GM21526 (cell line): ENCODE measurements around the gene MCTP2.
A peak's percentile ranks its signal among the peaks of the same experiment; 100 is the strongest.
"Not testable (repeated sequence)": the region's sequence is repeated elsewhere in the genome, so short reads cannot be mapped to it uniquely, and the experiment has no call there.

ENCODE experiments used
- ATAC-seq: cut with Tn5 transposase; IDR thresholded peaks from one replicate; pipeline ENCODE4 v1.9.1; 2021; ENCODE audit warnings: moderate library complexity; ENCODE audit not compliant: unreplicated experiment, low FRiP score

Gene MCTP2

GRCh38 chr15:94235041-94235440 is 3.7 kb downstream of the MCTP2 start:
- no peak for ATAC-seq

- no peak for ATAC-seq
Measured at GRCh38 chr15:94235646-94236045, 4.3 kb downstream of the MCTP2 start.

GRCh38 chr15:94236608-94237007 is 5.2 kb downstream of the MCTP2 start:
- no peak for ATAC-seq

- ATAC-seq, result no peak
Measured at GRCh38 chr15:94237903-94238302, 6.5 kb downstream of the MCTP2 start.

- peak; percentile 36 for ATAC-seq
Measured at GRCh38 chr15:94238539-94239118, 7.3 kb downstream of the MCTP2 start.

GRCh38 chr15:94239474-94239873 is 8.1 kb downstream of the MCTP2 start:
- ATAC-seq, result no peak

- ATAC-seq, result no peak
Measured at GRCh38 chr15:94240480-94240879, 9.1 kb downstream of the MCTP2 start.

- no peak for ATAC-seq
Measured at GRCh38 chr15:94242257-94242656, 10.9 kb downstream of the MCTP2 start.

- not testable (repeated sequence) for ATAC-seq
Measured at GRCh38 chr15:94243003-94243402, 11.6 kb downstream of the MCTP2 start.

GRCh38 chr15:94243418-94243817 is 12.1 kb downstream of the MCTP2 start:
- no peak for ATAC-seq

- ATAC-seq, result no peak
Measured at GRCh38 chr15:94246016-94246415, 14.7 kb downstream of the MCTP2 start.

- no peak for ATAC-seq
Measured at GRCh38 chr15:94247789-94248638, 16.7 kb downstream of the MCTP2 start.

- no peak for ATAC-seq
Measured at GRCh38 chr15:94250801-94251200, 19.4 kb downstream of the MCTP2 start.

GRCh38 chr15:94252223-94252766 is 20.9 kb downstream of the MCTP2 start:
- no peak for ATAC-seq

GRCh38 chr15:94252906-94253491 is 21.6 kb downstream of the MCTP2 start:
- ATAC-seq, result no peak

GRCh38 chr15:94253742-94254141 is 22.4 kb downstream of the MCTP2 start:
- ATAC-seq, result no peak

GRCh38 chr15:94255540-94255939 is 24.2 kb downstream of the MCTP2 start:
- ATAC-seq, result no peak

GRCh38 chr15:94256511-94256910 is 25.1 kb downstream of the MCTP2 start:
- no peak for ATAC-seq

GRCh38 chr15:94257776-94258175 is 26.4 kb downstream of the MCTP2 start:
- ATAC-seq, result not testable (repeated sequence)

- ATAC-seq, result peak; percentile 65
Measured at GRCh38 chr15:94258246-94258645, 26.9 kb downstream of the MCTP2 start.

GRCh38 chr15:94259121-94259751 is 27.9 kb downstream of the MCTP2 start:
- no peak for ATAC-seq
